ENCODE data around the gene CNTN2.

The CNTN2 gene, protein sequence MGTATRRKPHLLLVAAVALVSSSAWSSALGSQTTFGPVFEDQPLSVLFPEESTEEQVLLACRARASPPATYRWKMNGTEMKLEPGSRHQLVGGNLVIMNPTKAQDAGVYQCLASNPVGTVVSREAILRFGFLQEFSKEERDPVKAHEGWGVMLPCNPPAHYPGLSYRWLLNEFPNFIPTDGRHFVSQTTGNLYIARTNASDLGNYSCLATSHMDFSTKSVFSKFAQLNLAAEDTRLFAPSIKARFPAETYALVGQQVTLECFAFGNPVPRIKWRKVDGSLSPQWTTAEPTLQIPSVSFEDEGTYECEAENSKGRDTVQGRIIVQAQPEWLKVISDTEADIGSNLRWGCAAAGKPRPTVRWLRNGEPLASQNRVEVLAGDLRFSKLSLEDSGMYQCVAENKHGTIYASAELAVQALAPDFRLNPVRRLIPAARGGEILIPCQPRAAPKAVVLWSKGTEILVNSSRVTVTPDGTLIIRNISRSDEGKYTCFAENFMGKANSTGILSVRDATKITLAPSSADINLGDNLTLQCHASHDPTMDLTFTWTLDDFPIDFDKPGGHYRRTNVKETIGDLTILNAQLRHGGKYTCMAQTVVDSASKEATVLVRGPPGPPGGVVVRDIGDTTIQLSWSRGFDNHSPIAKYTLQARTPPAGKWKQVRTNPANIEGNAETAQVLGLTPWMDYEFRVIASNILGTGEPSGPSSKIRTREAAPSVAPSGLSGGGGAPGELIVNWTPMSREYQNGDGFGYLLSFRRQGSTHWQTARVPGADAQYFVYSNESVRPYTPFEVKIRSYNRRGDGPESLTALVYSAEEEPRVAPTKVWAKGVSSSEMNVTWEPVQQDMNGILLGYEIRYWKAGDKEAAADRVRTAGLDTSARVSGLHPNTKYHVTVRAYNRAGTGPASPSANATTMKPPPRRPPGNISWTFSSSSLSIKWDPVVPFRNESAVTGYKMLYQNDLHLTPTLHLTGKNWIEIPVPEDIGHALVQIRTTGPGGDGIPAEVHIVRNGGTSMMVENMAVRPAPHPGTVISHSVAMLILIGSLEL

DNA sequence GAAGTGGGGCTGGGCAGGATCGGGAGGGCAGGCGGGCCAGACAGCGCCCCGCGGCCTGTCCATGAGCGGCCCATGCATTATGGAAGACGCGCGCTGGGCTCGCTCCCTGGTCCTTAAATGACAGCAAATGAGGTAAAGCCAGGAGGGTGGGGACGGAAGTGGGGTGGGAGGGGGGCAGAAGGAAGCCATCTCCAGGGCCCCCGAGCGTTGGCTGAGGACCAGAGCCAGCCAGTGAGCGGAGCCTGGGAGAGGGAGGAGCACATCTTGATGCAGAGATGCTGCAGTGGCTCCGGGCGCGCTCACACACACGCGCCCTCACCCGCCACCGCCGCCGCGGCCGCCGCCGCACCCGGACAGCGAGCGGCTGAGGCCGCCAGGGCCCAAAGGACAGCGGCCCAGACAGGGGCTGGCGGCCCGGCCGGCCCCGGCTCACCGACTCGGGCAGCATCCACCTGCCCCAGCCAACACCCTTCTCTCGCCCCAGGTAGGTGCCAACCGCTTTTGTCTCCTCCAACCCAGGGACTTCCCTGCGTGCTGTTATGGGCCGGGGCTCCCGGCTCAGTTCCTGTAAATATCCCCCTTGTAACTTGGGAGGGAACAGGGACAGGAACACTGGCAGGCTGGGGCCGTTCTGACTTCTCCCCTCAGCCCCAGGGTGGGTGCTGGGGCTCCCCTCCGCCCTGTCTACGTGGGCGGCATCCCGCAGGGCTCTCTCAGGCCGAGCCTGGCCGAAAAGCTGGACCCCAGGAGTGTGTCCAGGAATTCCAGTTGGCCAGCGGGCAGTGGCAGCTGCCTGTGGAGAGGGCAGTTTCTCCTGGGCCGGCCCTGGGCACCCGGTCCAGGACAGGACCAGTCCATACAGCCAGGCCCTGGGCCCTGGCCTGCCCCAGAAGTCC lies at the start of gene CNTN2:
CNTN2 (plus strand) TSS at position 302 of the 896 bp plus-strand sequence. CDS start 9,974 bp downstream, outside the sequence.
- no peak for DNase-seq (ENCODE audit: low spot score)

DNA sequence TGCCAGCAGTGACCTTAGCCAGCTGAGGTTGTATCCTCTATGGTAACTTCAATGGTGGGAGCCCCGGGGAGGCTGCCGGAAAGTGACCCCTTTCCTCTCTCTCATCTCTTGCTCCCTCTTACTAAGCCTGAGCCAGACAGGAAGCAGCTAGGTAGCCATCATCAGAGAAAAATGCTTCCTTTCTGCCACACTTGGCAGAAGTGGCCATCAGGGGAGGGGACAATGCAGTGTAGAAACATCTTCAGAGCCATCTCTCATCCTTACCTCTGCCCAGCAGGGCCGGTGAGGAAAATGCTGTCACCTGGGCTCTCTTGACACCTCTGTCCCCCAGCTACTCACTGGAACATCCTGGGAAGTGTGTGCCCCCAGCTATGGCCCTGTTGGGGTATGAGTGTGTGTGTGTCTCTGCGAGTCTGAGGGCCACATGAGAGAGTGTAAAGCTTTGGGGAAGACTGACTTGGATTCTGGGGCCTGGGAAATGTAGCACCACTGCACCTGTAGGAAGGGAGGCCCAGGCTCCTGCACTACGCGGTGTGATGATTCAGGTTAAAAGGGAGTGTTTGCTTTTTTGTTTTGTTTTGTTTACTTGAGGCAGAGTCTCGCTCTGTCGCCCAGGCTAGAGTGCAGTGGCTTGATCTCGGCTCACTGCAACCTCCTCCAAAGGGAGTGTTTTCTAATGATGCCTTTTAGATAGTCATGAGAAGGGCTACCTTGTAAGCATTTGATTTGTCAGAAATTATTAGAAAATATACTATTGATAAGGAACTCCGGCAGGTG lies 48.7 kb upstream of the CNTN2 start:
- DNase-seq (ENCODE audit: low spot score): no peak

DNA sequence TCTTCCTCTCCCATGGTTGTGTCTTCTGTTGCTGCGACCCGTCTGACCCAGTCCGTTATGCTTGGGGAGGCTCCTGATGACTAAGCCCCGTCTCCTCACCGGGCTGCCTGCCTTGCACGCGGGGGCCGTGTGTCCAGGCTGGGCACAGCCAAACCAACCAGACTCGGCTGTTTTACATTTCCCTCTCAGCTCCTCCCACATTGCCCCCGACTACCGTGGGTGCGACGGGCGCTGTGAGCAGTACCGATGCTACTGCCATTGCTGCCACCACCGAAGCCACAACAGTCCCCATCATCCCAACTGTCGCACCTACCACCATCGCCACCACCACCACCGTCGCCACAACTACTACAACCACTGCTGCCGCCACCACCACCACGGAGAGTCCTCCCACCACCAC lies 46.0 kb upstream of the CNTN2 start:
- DNase-seq (ENCODE audit: low spot score): no peak

DNA sequence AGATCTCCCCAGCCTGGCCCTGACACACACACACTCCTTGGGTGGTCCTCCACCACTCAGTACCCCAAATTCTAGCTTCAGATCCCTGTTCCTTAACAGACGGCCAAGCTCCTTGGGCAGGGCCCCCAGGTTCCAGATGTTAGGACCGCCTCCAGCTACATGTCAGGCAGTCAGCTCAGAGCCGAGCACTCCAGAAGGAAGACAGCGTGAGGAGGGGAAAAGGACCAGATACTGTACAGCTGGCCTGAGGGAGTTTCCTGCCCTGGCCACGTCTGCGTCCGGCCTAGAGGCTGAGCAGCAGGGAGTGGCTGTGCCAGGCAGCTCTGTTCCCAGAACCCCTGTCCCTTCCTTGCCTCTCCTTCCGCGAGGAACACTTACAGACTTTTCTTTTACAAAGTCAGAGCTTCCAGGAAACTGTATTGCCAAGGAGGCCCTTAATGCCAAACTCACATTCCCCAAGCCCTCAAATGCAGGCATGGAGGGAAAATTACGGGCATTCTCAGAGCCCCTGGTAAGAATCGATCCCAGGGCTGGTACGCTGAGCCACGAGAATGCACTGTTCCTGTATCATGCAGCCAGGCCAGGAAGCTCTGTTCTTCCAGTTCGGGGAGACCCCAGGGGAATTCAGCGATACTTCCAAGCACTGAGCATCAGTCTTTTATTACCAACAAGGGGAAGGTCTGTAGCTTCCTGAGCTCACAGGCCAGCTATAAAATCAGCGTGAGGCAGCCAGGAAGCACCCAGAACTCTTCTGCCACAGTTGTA lies 45.2 kb upstream of the CNTN2 start:
- no peak for DNase-seq (ENCODE audit: low spot score)

DNA sequence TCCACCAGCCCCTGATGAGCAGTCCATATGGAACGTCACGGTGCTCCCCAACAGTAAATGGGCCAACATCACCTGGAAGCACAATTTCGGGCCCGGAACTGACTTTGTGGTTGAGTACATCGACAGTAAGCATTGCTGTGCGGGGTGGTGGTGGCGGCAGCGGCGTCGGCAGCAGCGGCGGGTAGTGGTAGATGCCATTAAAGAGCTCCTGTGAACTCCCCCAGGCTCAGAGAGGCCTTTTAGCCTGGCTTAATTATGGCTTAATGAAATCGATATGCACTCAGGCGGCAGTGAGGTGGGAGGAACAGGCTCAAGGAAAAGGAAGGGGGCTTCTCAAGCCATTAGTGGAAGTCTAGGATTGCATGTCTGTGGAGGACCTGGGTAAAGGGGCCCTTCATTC lies 41.9 kb upstream of the CNTN2 start:
- DNase-seq (ENCODE audit: low spot score): no peak

DNA sequence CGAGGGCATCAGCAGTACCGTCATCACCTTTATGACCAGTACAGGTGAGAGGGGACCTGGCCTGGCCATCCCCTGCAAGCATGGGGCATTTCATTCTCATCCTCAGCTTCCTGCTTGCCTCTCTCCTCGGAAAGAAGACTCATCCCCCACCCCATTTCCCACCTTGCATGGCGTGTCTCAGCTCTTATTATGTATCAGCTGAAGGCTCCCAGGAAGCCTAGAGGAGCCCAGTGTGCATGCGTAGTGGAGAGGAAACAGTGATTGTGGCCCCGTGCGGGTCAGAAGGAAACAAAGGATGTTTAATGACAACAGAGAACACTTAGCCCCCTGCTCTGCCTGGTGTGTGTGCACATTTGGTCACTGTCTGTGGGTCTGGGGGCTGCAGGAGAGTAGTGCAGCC lies 40.3 kb upstream of the CNTN2 start:
- no peak for DNase-seq (ENCODE audit: low spot score)

DNA sequence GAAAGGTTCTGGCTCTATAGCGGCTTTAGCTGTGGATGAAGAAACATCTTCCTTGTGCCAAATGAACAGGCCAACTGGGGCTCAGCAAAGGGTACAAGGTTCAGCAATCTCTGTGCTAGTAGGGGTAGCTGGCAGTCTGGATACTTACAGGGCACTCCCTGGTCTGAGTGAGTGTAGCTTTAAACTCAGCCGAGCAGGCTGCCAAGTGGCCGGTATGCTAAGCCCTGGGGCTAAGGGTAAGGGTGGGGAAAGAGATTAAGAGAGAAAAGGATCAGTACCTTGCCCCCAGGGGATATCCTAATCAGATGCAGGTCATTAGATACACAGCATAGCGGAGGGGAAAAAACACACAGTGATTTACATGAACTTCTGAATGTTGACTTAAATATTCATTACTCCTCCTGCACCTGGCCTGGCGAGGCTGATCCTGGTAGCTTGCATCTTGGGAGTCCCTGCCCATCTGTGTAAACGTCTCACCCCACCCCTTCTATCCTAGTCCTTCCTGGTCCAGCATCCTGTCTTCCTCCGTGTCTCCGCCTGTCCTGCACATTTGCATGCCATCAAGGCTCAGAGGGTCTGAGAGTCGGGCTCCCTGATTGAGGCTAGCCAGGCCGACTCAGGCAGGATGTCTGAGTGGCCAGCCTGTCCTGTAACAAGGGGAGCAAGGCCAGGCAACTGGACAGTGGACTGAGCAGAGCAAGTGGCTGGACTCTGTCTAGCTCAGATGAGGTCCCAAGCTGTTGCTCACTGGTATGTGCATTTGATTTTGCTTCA lies 39.5 kb upstream of the CNTN2 start:
- DNase-seq (ENCODE audit: low spot score): no peak

DNA sequence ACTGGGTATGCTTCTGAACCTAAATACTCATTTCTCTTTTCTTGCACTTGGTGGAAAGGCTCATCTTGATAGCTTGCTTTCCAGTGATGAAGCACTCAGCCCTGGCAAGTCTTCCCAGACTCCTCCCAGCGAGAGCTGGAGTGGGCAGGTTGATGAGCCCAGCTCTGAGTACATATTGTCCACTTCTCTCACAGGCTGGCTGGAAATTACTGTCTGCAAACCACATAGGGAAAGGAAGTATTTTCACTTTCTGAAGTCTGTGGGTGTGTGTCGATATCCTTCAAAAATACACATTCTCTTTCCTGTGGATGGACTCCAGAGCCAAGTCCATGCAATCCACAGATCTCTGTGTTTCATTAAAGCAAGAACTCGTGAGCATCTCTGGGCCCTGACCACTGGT lies 38.7 kb upstream of the CNTN2 start:
- DNase-seq (ENCODE audit: low spot score): no peak

DNA sequence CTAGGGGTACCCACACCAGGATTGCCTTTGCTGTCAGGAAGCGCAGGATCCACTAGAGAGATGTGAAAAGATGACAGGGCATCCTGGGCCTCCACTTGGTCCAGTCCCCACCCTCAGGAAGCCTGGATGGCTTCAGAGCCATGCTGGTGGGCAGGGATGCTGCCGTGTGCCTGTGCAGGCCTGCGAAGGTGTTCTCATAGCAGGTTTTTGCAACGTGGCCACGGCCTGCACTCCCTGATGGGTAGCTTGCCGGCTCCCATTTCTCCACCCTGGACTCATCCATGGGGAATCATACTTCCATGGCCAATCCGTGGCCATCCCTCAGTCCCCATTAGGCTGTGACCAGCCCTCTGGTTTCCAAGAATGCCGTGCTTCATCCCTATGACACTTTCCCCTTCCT lies 34.1 kb upstream of the CNTN2 start:
- DNase-seq (ENCODE audit: low spot score): no peak

DNA sequence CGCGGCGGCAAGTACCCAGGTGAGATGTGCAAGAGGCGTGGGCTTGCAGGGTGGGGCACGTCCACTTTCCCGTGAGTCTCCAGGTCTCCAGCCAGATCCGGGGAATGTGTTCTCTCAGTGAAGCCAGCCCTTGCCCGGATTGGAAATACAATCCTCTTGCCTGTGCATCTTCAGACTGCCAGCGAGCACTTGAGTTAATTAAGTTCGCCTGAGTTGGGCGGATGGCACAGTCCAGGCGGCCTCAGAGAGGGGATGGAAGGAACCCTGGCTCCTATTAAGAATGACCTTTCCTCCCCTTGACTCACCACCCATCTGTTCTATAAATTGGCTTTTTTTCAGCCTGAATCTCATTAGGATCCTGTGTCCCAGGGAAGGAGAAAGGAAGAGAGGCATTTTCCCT lies 33.3 kb upstream of the CNTN2 start:
- no peak for DNase-seq (ENCODE audit: low spot score)

DNA sequence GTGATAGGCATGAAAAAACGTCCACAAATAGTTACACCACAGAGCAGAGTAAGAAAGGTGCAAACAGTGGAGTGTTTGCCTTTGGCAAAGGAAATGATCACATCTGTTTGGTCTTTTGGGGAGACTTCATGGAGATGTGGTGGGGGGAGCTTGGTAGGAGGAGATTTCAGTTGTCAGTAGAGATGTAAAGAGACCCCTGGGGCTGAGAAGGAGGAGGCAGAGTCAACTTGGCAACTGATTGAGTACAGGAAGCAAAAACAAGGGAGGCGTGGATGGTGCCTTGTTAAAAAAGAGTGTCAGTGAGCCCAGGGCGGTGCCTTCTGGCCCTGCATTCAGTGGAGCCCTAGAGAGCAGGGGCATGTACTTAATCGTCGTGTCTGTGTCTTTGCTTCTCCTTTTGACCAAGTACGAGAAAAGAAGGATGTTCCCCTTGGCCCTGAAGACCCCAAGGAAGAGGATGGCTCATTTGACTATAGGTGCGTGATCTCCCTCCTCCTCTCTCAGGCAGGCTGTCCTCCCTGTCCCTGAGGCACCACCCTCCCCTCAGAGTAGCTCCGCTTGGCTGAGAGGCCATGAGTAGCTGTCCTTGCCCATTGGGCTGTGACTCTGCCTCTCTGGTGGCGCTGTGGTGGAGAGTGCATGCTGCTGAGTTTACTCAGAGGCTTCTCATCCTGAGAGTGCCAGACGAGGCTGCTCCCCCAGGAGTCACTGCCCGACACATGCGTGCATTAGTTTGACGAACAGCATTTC lies 30.4 kb upstream of the CNTN2 start:
- DNase-seq (ENCODE audit: low spot score): no peak

DNA sequence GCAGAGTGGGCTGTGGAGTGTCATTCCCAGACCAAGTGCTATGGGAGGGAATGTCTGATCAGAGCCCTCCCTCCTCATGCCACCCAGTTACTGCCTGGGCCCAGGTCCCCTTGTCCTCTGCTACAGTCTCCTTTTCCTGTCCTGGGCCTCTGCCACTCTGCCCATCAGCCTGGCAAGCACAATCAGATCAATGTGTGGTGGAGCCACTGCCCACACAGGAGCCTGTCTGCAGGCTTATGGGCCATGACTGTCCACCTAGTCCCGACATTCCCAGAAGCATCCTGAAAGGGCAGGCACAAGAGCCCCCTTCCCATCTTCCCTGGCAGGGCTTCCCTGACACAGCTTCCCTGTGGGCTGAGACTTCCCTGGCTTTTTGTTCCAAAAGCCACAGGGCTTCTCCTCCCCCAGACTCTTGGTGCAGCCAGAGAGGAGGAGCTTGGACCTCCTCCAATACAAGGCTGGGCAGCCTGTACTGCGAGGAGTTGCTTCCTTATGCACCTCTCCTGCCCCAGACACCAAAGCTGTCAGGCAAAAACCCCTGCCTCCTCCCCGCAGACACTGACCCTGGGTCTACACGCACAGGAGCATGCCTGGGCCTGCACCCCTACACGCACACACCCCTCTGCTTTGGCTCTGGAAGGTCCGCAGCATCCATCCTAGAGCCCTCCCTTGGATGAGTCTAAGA lies 29.2 kb upstream of the CNTN2 start:
- no peak for DNase-seq (ENCODE audit: low spot score)

DNA sequence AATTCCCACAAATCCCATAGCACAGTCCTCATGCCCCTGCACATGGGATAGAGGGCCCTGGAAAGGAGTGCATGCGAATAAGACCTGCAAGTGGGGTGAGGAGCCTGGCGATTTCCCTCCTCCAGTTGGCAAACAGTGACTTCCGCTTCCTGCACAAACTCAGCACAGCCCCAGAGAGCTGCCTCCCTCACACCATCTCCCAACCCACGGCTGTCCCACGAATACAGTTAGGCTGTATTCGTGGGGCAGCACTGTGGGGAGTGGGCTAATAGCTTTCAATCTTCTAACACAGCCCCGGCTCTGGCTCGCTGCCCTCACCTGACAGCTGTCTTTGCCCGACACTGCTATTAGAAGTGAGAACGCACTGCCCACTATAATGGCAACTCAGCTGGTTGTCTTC lies 28.2 kb upstream of the CNTN2 start:
- no peak for DNase-seq (ENCODE audit: low spot score)

DNA sequence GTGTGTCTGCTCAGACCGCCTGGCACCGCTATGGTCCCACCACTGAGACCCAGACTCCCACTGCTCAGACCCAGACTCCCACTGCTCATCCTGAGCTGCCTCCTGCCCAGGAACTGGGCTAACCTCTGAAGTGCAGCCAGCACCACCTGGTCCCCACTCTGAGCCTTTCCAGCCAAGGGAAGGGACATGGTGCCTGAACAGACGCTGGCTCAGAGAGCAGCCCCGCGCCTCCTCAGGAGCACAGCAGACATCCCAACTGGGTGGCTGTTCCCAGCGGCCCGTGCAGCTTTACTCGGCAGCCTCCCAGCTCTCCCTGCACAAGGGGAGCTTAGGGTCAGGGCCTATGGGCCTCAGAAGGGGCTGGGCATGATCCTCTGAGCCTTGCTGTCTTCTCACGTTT lies 27.8 kb upstream of the CNTN2 start:
- DNase-seq (ENCODE audit: low spot score): no peak

DNA sequence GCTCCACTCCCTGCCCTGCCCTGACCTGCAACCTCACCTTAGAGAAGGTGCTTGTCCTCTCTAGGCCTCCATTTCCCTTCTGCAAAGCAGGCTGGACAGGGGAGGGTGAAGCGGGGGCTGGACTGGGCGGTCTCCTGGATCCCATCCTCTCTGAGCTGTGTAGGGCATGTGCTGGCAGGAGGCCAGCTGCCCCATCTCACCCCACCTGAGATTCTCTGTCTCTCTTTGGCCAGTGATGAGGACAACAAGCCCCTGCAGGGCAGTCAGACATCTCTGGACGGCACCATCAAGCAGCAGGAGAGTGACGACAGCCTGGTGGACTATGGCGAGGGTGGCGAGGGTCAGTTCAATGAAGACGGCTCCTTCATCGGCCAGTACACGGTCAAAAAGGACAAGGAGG lies 26.9 kb upstream of the CNTN2 start:
- no peak for DNase-seq (ENCODE audit: low spot score)

DNA sequence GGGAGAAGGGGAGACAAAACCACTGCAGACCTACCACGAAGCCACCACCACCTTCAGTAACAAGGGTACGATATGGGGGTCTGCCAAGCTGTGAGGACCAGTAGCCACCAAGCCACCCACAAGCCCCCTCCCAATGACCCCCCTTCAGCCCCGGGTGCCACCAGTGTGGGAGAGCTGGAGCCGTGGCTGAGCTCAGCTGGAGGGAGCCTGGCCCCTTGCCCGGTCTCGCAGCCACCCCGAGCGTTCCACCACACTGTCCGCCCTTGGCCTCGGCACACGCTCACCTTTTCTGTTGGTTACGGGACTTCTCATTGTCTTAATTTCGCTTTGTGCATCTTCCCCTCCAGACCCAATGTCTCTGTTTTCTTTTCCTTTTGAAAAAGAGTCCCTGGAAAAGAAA lies 26.4 kb upstream of the CNTN2 start:
- DNase-seq (ENCODE audit: low spot score): no peak

DNA sequence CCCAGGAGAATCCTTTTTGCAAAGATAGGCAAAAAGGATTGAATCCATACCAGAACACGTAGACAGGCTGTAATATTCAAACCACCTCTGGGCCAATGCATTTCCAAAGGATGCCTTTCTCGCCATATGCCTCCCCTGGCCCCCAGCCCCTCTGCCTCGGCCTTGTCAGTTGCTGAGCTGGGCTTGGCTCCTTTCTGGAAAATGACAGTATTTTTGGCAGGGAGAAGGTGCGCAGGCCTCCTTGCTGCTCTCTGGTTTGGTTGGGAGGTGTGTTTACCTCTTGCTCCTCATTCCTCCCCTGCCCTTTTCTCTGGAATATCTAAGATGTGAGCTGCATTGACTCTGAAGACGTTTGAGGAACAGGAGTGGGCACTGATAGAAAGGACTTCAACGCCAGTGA lies 26.0 kb upstream of the CNTN2 start:
- no peak for DNase-seq (ENCODE audit: low spot score)

DNA sequence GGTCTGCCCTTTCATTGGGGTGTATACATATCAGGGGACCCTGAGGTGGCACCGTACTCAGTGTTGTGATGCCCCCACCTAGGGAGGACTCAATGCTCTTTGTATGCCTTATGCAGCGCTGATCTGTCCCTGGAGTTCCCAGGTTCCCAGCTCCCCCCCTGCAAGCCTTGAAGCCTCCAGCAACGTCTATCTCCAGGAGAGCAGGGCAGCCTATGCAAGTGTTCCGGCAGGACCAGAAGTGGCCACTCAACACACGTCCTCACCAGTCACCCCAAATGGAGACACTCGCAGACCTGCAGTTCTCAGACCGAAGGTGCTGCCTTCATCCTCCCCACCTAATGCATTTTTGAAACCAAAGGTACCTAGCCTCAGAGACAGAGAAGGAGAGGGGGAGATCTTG lies 25.2 kb upstream of the CNTN2 start:
- no peak for DNase-seq (ENCODE audit: low spot score)
